Lung (tissue), 12 donors: ENCODE measurements around the gene PRKN. TPM values are rescaled to one million over a fixed set of nuclear protein-coding genes. Genes with fewer than 3 reads are reported as not detected.

ENCODE experiments used
- ATAC-seq: fragments of 200-7000 bp; cut with Tn5 transposase; one replicate; pipeline ENCODE4 v1.9.1; 2020; ENCODE audit warnings: moderate number of reproducible peaks; ENCODE audit not compliant: insufficient read depth, low FRiP score
- DNase-seq, 3 donors: peaks; one replicate each; pipeline ENCODE4 v3.0.0-alpha.2; 2013 to 2017
- H3K27ac ChIP-seq, 2 donors: one replicate each; pipeline ENCODE4 v1.5.1; 2013; ENCODE audit warnings: mild to moderate bottlenecking in 2 of 2, moderate library complexity in 2 of 2, control low read depth in 1 of 2, inconsistent platforms in 1 of 2, low read depth in 1 of 2, low read length in 1 of 2
- H3K27me3 ChIP-seq, 3 donors: one replicate each; pipeline ENCODE4 v1.5.1; 2013; ENCODE audit warnings: low read length in 2 of 3; ENCODE audit not compliant: control insufficient read depth in 3 of 3, insufficient read depth in 3 of 3
- H3K36me3 ChIP-seq, 4 donors: one replicate each; pipeline ENCODE4 v1.5.1; 2013; ENCODE audit warnings: low read length in 4 of 4, mild to moderate bottlenecking in 1 of 4, moderate library complexity in 1 of 4; ENCODE audit not compliant: control insufficient read depth in 4 of 4, insufficient read depth in 4 of 4
- H3K4me1 ChIP-seq, 5 donors: one replicate each; pipeline ENCODE4 v1.5.1; 2013; ENCODE audit warnings: low read length in 5 of 5, mild to moderate bottlenecking in 2 of 5, moderate library complexity in 1 of 5; ENCODE audit not compliant: control insufficient read depth in 5 of 5, insufficient read depth in 5 of 5
- H3K4me3 ChIP-seq: one replicate; pipeline ENCODE4 v1.5.1; 2013; ENCODE audit warnings: mild to moderate bottlenecking, control low read depth, moderate library complexity
- H3K9ac ChIP-seq, 2 donors: one replicate each; pipeline ENCODE4 v1.5.1; 2013; ENCODE audit warnings: low read length in 2 of 2, control low read depth in 1 of 2; ENCODE audit not compliant: insufficient read depth in 1 of 2
- H3K9me3 ChIP-seq, 4 donors: one replicate each; pipeline ENCODE4 v1.5.1; 2013; ENCODE audit warnings: low read length in 3 of 4, mild to moderate bottlenecking in 1 of 4, moderate library complexity in 1 of 4; ENCODE audit not compliant: control insufficient read depth in 4 of 4, insufficient read depth in 3 of 4
- CTCF ChIP-seq: IDR thresholded peaks from 2 replicates; pipeline ENCODE4 v1.5.1; 2012; ENCODE audit warnings: mild to moderate bottlenecking; ENCODE audit errors: control extremely low read depth, extremely low read depth
- WGBS, 2 donors: extraction: QIAGEN DNeasy Blood & Tissue Kit; methylation state at CpG; one replicate each; pipeline ENCODE4 v1.1.7; 2013; 5-methylcytosine and 5-hydroxymethylcytosine counted together
- polyA plus RNA-seq, 2 donors: library from polyadenylated mRNA; stranded (reverse); fragments of 200-250 nt; gene quantifications; one replicate each; pipeline ENCODE4 v1.2.1, GENCODE V29; 2013
- total RNA-seq, 2 donors: library from RNA; depleted of rRNA in 1 of 2; stranded (reverse); fragments of >200 nt in 1 of 2; gene quantifications; one replicate each; pipeline ENCODE4 v1.2.1, GENCODE V29; 2014 to 2021
- donor health status: control.
- donor health status: control.
- donor health status: Bipolar disorder and iron deficiency.
- donor health status: healthy.
- donor health status: DM: yes; HTN: yes; CAD: no.

The PRKN gene
- total and polyA plus RNA-seq, 4 donors: 0.27 to 11.2 (median 3.1) TPM

GRCh38 chr6:161596807-161597520 is 1130.6 kb downstream of the PRKN start:
- WGBS, 2 donors: 83 to 84% methylated on average over 7 of the region's 7 CpGs
- ATAC-seq: no peak

GRCh38 chr6:161594412-161594811 is 1133.2 kb downstream of the PRKN start:
- Histone ChIP-seq H3K27me3 (no peaks in the 10 kb centered on the region), H3K36me3 (no peaks in the 10 kb centered on the region), H3K4me1 (no peaks in the 10 kb centered on the region), H3K9ac (no peak overlapping the region), H3K4me3 (no peak overlapping the region), H3K9me3 (peaks cover 0 to 6% (median 0%) of the 10 kb centered on the region in 4 donors), H3K27ac (no peak overlapping the region)
- ATAC-seq (no peak), DNase-seq (no peak)
- no peak for TF ChIP-seq CTCF
- WGBS, 2 donors: 76 to 91% methylated on average over 1 of the region's 1 CpG

More at GRCh38 chr6:161596807-161597520, 1130.6 kb downstream of the PRKN start:
- no peak for DNase-seq
- H3K9ac ChIP-seq: no peak overlapping the region
- no peak overlapping the region for H3K27ac ChIP-seq
- H3K27me3 ChIP-seq: no peaks in the 10 kb centered on the region
- no peaks in the 10 kb centered on the region for H3K36me3 ChIP-seq
- no peak for TF ChIP-seq CTCF
- peaks cover 0 to 6% (median 0%) of the 10 kb centered on the region in 4 donors for H3K9me3 ChIP-seq
- no peak overlapping the region for H3K4me3 ChIP-seq
- no peaks in the 10 kb centered on the region for H3K4me1 ChIP-seq

- no peak overlapping the region for H3K9ac ChIP-seq
- DNase-seq (no peak), ATAC-seq (no peak)
- H3K4me1 ChIP-seq: no peaks in the 10 kb centered on the region
- H3K4me3 ChIP-seq: no peak overlapping the region
- no peaks in the 10 kb centered on the region for H3K27me3 ChIP-seq
- no peak overlapping the region for H3K27ac ChIP-seq
- H3K36me3 ChIP-seq: no peaks in the 10 kb centered on the region
- no peak for TF ChIP-seq CTCF
- 60 to 64% methylated on average over 5 of the region's 5 CpGs for WGBS, 2 donors
- H3K9me3 ChIP-seq: peaks cover 0 to 4% (median 0%) of the 10 kb centered on the region in 4 donors
Measured at GRCh38 chr6:161590961-161591627, 1136.5 kb downstream of the PRKN start.
